GM12878 (cell line): ENCODE measurements around the gene TMC4. TPM values are rescaled to one million over a fixed set of nuclear protein-coding genes. Genes with fewer than 3 reads are reported as not detected.

Source experiments
- ATAC-seq: fragments of 200-7000 bp; cut with Tn5 transposase; 3 replicates; pipeline ENCODE4 v1.9.1; 2020; ENCODE audit warnings: mild to moderate bottlenecking, moderate library complexity
- BruUV-seq: library from RNA; stranded (reverse); fragments of 400-500 nt; replicated peaks from 2 replicates; lab custom pipeline; 2021; lab: Mats Ljungman, UMichigan
- CTCF ChIA-PET: fragments of 300-600 bp; sonication (Branson Sonifier 250); formaldehyde crosslinking; extraction: SDS; loops from one replicate; lab custom pipeline; 2021; ENCODE audit warnings: inconsistent platforms; lab: Yijun Ruan, JAX
- POLR2A ChIA-PET: fragments of 350-600 bp; formaldehyde crosslinking; extraction: SDS; loops from one replicate; lab custom pipeline; 2021; ENCODE audit warnings: inconsistent platforms; lab: Charles Lee
- RAD21 ChIA-PET: fragments of 300-600 bp; sonication (Branson Sonifier 250); formaldehyde crosslinking; loops from one replicate; lab custom pipeline; 2023; ENCODE audit warnings: antibody characterized with exemption; ENCODE audit not compliant: unreplicated experiment; lab: Charles Lee
- SMC1A ChIA-PET: fragments of 300-600 bp; sonication (Branson Sonifier 250); formaldehyde crosslinking; loops from one replicate; lab custom pipeline; 2023; ENCODE audit not compliant: unreplicated experiment, uncharacterized antibody; lab: Charles Lee
- DNase-seq: peaks from one replicate; pipeline ENCODE4 v3.0.0-alpha.2; 2011; ENCODE audit warnings: low read depth, low spot score
- FAIRE-seq: peaks from 3 replicates; lab custom pipeline; 2011; peaks lifted over from hg19 to GRCh38; lab: Jason Lieb, UNC
- H2AFZ ChIP-seq: 2 replicates; pipeline ENCODE4 v1.6.0; 2011; ENCODE audit warnings: low read depth, low read length, control low read depth; ENCODE audit not compliant: control insufficient read depth
- H3K27ac ChIP-seq: 2 replicates; pipeline ENCODE4 v1.5.1; 2011; ENCODE audit warnings: control low read depth; ENCODE audit not compliant: control insufficient read depth, insufficient read depth
- H3K27me3 ChIP-seq, 2 experiments: replicated peaks in 1 of 2; 2 replicates each; pipeline versions ENCODE4 v1.6.0 to v1.6.1; 2011; ENCODE audit warnings: low read length in 1 of 2; ENCODE audit not compliant: control insufficient read depth in 2 of 2, insufficient read depth in 2 of 2
- H3K36me3 ChIP-seq, 2 experiments: 2 replicates each; pipeline ENCODE4 v1.5.1; 2011; ENCODE audit warnings: low read length in 1 of 2; ENCODE audit not compliant: control insufficient read depth in 2 of 2, insufficient read depth in 2 of 2
- H3K4me1 ChIP-seq: 2 replicates; pipeline ENCODE4 v1.6.1; 2011; ENCODE audit warnings: mild to moderate bottlenecking, low read length, moderate library complexity, mixed read lengths; ENCODE audit not compliant: control insufficient read depth, insufficient read depth
- H3K4me2 ChIP-seq: 2 replicates; pipeline ENCODE4 v1.6.0; 2011; ENCODE audit warnings: control low read depth; ENCODE audit not compliant: control insufficient read depth, insufficient read depth
- H3K4me3 ChIP-seq: fragments of 200-600 bp; sonication (generic); 2 replicates; pipeline ENCODE4 v1.5.1; 2016
- H3K79me2 ChIP-seq: 2 replicates; pipeline ENCODE4 v1.6.0; 2011; ENCODE audit warnings: low read length; ENCODE audit not compliant: control insufficient read depth, insufficient read depth
- H3K9ac ChIP-seq: 2 replicates; pipeline ENCODE4 v1.8.0; 2011; ENCODE audit warnings: low read length, control low read depth, mixed read lengths; ENCODE audit not compliant: control insufficient read depth, insufficient read depth
- H3K9me3 ChIP-seq: replicated peaks from 3 replicates; pipeline ENCODE4 v1.5.1; 2011; ENCODE audit warnings: mild to moderate bottlenecking, low read length; ENCODE audit not compliant: control insufficient read depth, insufficient read depth
- H4K20me1 ChIP-seq: 2 replicates; pipeline ENCODE4 v1.6.0; 2011; ENCODE audit not compliant: control insufficient read depth, insufficient read depth
- ATF3 ChIP-seq: IDR thresholded peaks from 2 replicates; pipeline ENCODE4 v1.6.1; 2011; ENCODE audit warnings: low read depth, mild to moderate bottlenecking, low read length, moderate library complexity, borderline replicate concordance; ENCODE audit errors: extremely low read depth
- ETV6 ChIP-seq, 2 experiments: fragments of 450-650 bp in 1 of 2; IDR thresholded peaks in 1 of 2; conservative IDR thresholded peaks in 1 of 2; 2 replicates each; pipeline ENCODE4 v1.6.1; 2014; ENCODE audit warnings: antibody characterized with exemption in 1 of 2, borderline replicate concordance in 1 of 2, low read depth in 1 of 2, mild to moderate bottlenecking in 1 of 2, moderate library complexity in 1 of 2
- FOS ChIP-seq: IDR thresholded peaks from 3 replicates; pipeline ENCODE4 v1.6.1; 2011; ENCODE audit warnings: borderline replicate concordance; ENCODE audit not compliant: insufficient read length; ENCODE audit errors: extremely low read depth
- HDAC2 ChIP-seq: fragments of 200-600 bp; sonication (generic); IDR thresholded peaks from 2 replicates; pipeline ENCODE4 v1.6.1; 2017
- HSF1 ChIP-seq: fragments of 150-350 bp; IDR thresholded peaks from 2 replicates; pipeline ENCODE4 v1.6.1; 2014; ENCODE audit warnings: mild to moderate bottlenecking, low read depth, low read length
- LARP7 ChIP-seq: fragments of 450-650 bp; IDR thresholded peaks from 2 replicates; pipeline ENCODE4 v1.6.1; 2017; ENCODE audit warnings: mild to moderate bottlenecking
- MEF2A ChIP-seq: IDR thresholded peaks from 2 replicates; pipeline ENCODE4 v1.6.1; 2011; ENCODE audit warnings: low read depth, mild to moderate bottlenecking, low read length, moderate library complexity; ENCODE audit not compliant: insufficient read depth
- NFIC ChIP-seq: IDR thresholded peaks from 2 replicates; pipeline ENCODE4 v1.6.1; 2012; ENCODE audit warnings: low read depth, mild to moderate bottlenecking, inconsistent platforms, low read length, moderate library complexity
- NFXL1 ChIP-seq: fragments of 450-650 bp; IDR thresholded peaks from 2 replicates; pipeline ENCODE4 v1.6.1; 2017; ENCODE audit warnings: antibody characterized with exemption, mild to moderate bottlenecking, borderline replicate concordance
- NR2C1 ChIP-seq: fragments of 450-650 bp; IDR thresholded peaks from 2 replicates; pipeline ENCODE4 v1.6.1; 2017; ENCODE audit warnings: antibody characterized with exemption, mild to moderate bottlenecking, moderate library complexity
- RBBP5 ChIP-seq: fragments of 200-600 bp; sonication (generic); conservative IDR thresholded peaks from 2 replicates; pipeline ENCODE4 v1.6.1; 2016
- SMAD1 ChIP-seq: fragments of 450-650 bp; IDR thresholded peaks from 2 replicates; pipeline ENCODE4 v1.6.1; 2018; ENCODE audit warnings: mild to moderate bottlenecking, low read depth; ENCODE audit not compliant: partially characterized antibody
- SMC3 ChIP-seq: IDR thresholded peaks from 2 replicates; pipeline ENCODE4 v1.6.1; 2011; ENCODE audit warnings: low read length, improper control_type of control experiment, borderline replicate concordance
- YBX1 ChIP-seq: fragments of 450-650 bp; IDR thresholded peaks from 2 replicates; pipeline ENCODE4 v1.6.1; 2016; ENCODE audit warnings: antibody characterized with exemption
- ZNF274 ChIP-seq: IDR thresholded peaks from one replicate; pipeline ENCODE4 v1.8.0; 2011; ENCODE audit not compliant: insufficient read length, insufficient read depth
- ZNF622 ChIP-seq: fragments of 450-650 bp; IDR thresholded peaks from 2 replicates; pipeline ENCODE4 v1.6.1; 2017; ENCODE audit warnings: mild to moderate bottlenecking, inconsistent platforms
- WGBS: methylation state at CpG from one replicate; pipeline ENCODE4 v1.1.6; 2016; ENCODE audit warnings: low lambda C conversion rate; ENCODE audit not compliant: insufficient replicate concordance, insufficient coverage; ENCODE audit errors: missing lambda C conversion rate; 5-methylcytosine and 5-hydroxymethylcytosine counted together
- in situ Hi-C: fragments of 300-500 bp; cut with MboI; formaldehyde crosslinking; loops from 9 replicates; pipeline ENCODE4 v1.14.3; 2018; ENCODE audit warnings: mixed read lengths
- intact Hi-C: fragments of 100-400 bp; cut with micrococcal nuclease; formaldehyde crosslinking; loops from one replicate; pipeline ENCODE4 v1.14.2; 2022; ENCODE audit not compliant: unreplicated experiment
- polyA plus RNA-seq, 11 experiments: library from polyadenylated mRNA; depleted of rRNA in 4 of 11; unstranded in 6 of 11; stranded (reverse) in 5 of 11; fragments of >200 nt; fragmentation: Nextera tagmentation in 4 of 11; fragmentation: Illumina TruSeq in 1 of 11; extraction: Ambion mirVana in 4 of 11; extraction: Trizol in 1 of 11; gene quantifications; 1 replicate in 1 of 11; 2 replicates in 10 of 11; pipeline versions ENCODE4 v1.2.1 to v1.2.3, GENCODE V29; 2011 to 2016; ENCODE audit warnings: inconsistent platforms in 2 of 11, missing spikeins in 2 of 11, low read depth in 1 of 11
- total RNA-seq, 4 experiments: library from RNA; depleted of rRNA in 3 of 4; stranded (reverse); fragments of >200 nt in 3 of 4; fragmentation: Illumina TruSeq in 1 of 4; extraction: Trizol in 1 of 4; gene quantifications; 2 replicates each; pipeline versions ENCODE4 v1.2.1 to v1.2.3, GENCODE V29; 2013 to 2021
- TF ChIP-seq, protein P1 (sequence below): IDR thresholded peaks from 2 replicates; pipeline ENCODE4 v1.6.1; 2012; ENCODE audit warnings: low read depth, low read length, improper control_type of control experiment
- TF ChIP-seq, protein P2 (sequence below): fragments of 450-650 bp; IDR thresholded peaks from 2 replicates; pipeline ENCODE4 v1.6.1; 2016; ENCODE audit warnings: mild to moderate bottlenecking, moderate library complexity, borderline replicate concordance

The TMC4 gene
- total and polyA plus RNA-seq, 10 of the 15 experiments (the other 5 are each of a cell fraction or from before 2014, with no cell fraction given): 0.33 to 0.83 (median 0.74) TPM; not detected in 7

GRCh38 chr19:54218960-54219661 is 46.2 kb upstream of the TMC4 start:
- no peaks in the 10 kb centered on the region for H3K79me2 ChIP-seq
- H3K4me2 ChIP-seq: no peak overlapping the region
- BruUV-seq: no TSS peak
- no peak for ATAC-seq
- ChIA-PET CTCF (no interaction called here), POLR2A (no interaction called here), SMC1A (no interaction called here), RAD21 (no interaction called here)
- no peak overlapping the region for H2AFZ ChIP-seq
- no peak overlapping the region for H3K9ac ChIP-seq
- in situ Hi-C loops (no loop called here), intact Hi-C loops (no loop called here)
- H3K4me3 ChIP-seq: no peak overlapping the region
- H3K27me3 ChIP-seq: no peaks in the 10 kb centered on the region
- DNase-seq: no peak
- no peak for FAIRE-seq
- H3K4me1 ChIP-seq: no peaks in the 10 kb centered on the region
- no peak overlapping the region for H3K27ac ChIP-seq
- 63% methylated on average over 27 of the region's 27 CpGs for WGBS
- H3K9me3 ChIP-seq: no peaks in the 10 kb centered on the region
- H3K36me3 ChIP-seq: no peaks in the 10 kb centered on the region
- no peaks in the 10 kb centered on the region for H4K20me1 ChIP-seq
- TF ChIP-seq SMC3 (no peak), FOS (no peak), NFIC (no peak), ZNF274 (no peak), RBBP5 (no peak), MEF2A (no peak), ETV6 (conservative IDR thresholded peaks at IDR 0.05 in 1 of 2, IDR thresholded peaks at IDR 0.05 in 1 of 2; ENCODE audit: borderline replicate concordance in 1 of 2, low read depth in 1 of 2) (no peak), HSF1 (no peak), ATF3 (no peak), SMAD1 (no peak), NFXL1 (no peak), ZNF622 (no peak), LARP7 (no peak), HDAC2 (no peak), YBX1 (no peak), NR2C1 (no peak)
- TF ChIP-seq, protein P1, sequence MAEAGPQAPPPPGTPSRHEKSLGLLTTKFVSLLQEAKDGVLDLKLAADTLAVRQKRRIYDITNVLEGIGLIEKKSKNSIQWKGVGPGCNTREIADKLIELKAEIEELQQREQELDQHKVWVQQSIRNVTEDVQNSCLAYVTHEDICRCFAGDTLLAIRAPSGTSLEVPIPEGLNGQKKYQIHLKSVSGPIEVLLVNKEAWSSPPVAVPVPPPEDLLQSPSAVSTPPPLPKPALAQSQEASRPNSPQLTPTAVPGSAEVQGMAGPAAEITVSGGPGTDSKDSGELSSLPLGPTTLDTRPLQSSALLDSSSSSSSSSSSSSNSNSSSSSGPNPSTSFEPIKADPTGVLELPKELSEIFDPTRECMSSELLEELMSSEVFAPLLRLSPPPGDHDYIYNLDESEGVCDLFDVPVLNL: no peak
- TF ChIP-seq, protein P2, sequence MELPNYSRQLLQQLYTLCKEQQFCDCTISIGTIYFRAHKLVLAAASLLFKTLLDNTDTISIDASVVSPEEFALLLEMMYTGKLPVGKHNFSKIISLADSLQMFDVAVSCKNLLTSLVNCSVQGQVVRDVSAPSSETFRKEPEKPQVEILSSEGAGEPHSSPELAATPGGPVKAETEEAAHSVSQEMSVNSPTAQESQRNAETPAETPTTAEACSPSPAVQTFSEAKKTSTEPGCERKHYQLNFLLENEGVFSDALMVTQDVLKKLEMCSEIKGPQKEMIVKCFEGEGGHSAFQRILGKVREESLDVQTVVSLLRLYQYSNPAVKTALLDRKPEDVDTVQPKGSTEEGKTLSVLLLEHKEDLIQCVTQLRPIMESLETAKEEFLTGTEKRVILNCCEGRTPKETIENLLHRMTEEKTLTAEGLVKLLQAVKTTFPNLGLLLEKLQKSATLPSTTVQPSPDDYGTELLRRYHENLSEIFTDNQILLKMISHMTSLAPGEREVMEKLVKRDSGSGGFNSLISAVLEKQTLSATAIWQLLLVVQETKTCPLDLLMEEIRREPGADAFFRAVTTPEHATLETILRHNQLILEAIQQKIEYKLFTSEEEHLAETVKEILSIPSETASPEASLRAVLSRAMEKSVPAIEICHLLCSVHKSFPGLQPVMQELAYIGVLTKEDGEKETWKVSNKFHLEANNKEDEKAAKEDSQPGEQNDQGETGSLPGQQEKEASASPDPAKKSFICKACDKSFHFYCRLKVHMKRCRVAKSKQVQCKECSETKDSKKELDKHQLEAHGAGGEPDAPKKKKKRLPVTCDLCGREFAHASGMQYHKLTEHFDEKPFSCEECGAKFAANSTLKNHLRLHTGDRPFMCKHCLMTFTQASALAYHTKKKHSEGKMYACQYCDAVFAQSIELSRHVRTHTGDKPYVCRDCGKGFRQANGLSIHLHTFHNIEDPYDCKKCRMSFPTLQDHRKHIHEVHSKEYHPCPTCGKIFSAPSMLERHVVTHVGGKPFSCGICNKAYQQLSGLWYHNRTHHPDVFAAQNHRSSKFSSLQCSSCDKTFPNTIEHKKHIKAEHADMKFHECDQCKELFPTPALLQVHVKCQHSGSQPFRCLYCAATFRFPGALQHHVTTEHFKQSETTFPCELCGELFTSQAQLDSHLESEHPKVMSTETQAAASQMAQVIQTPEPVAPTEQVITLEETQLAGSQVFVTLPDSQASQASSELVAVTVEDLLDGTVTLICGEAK: no peak
